K562 (cell line): Measurements from ENCODE around the gene COPS4. TPM values are rescaled to one million over a fixed set of nuclear protein-coding genes. Genes with fewer than 3 reads are reported as not detected.

ENCODE experiments used
- ATF7 ChIP-seq: fragments of 450-650 bp; IDR thresholded peaks from 2 replicates; pipeline ENCODE4 v1.7.1; 2014; ENCODE audit warnings: mild to moderate bottlenecking, moderate library complexity
- CREB1 ChIP-seq, 2 experiments: sonication (generic) in 1 of 2; formaldehyde crosslinking in 1 of 2; IDR thresholded peaks; 2 replicates each; pipeline versions ENCODE4 v1.6.1 to v1.8.0; 2012 to 2022; ENCODE audit warnings: inconsistent platforms in 1 of 2, mild to moderate bottlenecking in 1 of 2, missing genetic modification reagents in 1 of 2, moderate library complexity in 1 of 2
- CSDE1 ChIP-seq, 2 experiments: fragments of 450-650 bp; IDR thresholded peaks; 2 replicates each; pipeline ENCODE4 v1.6.1; 2016; ENCODE audit warnings: mild to moderate bottlenecking in 1 of 2
- E2F5 ChIP-seq: sonication (generic); formaldehyde crosslinking; IDR thresholded peaks from 2 replicates; pipeline ENCODE4 v1.8.0; 2022; ENCODE audit warnings: mild to moderate bottlenecking, missing genetic modification reagents
- HMG20B ChIP-seq: fragments of 250-450 bp; sonication (Bioruptor Pico); IDR thresholded peaks from 2 replicates; pipeline ENCODE4 v1.5.0; 2021; ENCODE audit warnings: mild to moderate bottlenecking
- HNRNPLL ChIP-seq: fragments of 200-400 bp; formaldehyde crosslinking; IDR thresholded peaks from 2 replicates; pipeline ENCODE4 v1.6.1; 2017; ENCODE audit warnings: low read length, low read depth, mild to moderate bottlenecking; ENCODE audit not compliant: poor library complexity, severe bottlenecking
- IRF2 ChIP-seq: sonication (generic); formaldehyde crosslinking; IDR thresholded peaks from 2 replicates; pipeline ENCODE4 v1.8.1; 2022; ENCODE audit warnings: mild to moderate bottlenecking, missing genetic modification reagents
- MBD2 ChIP-seq: sonication (generic); IDR thresholded peaks from 2 replicates; pipeline ENCODE4 v1.6.1; 2016; ENCODE audit warnings: low read depth, borderline replicate concordance
- MCM3 ChIP-seq: fragments of 450-650 bp; IDR thresholded peaks from 2 replicates; pipeline ENCODE4 v1.6.1; 2016
- MNT ChIP-seq, 2 experiments: fragments of 450-650 bp; conservative IDR thresholded peaks; 2 replicates each; pipeline ENCODE4 v1.6.1; 2017; ENCODE audit warnings: mild to moderate bottlenecking in 2 of 2, moderate library complexity in 2 of 2
- MTA3 ChIP-seq: fragments of 450-650 bp; formaldehyde crosslinking; IDR thresholded peaks from 2 replicates; pipeline ENCODE4 v1.6.1; 2017; ENCODE audit warnings: mild to moderate bottlenecking, borderline replicate concordance
- MYNN ChIP-seq, 2 experiments: sonication (generic); formaldehyde crosslinking in 1 of 2; IDR thresholded peaks; 2 replicates each; pipeline versions ENCODE4 v1.5.0 to v1.6.1; 2016 to 2020; ENCODE audit warnings: antibody characterized with exemption in 1 of 2, missing genetic modification reagents in 1 of 2
- NR0B1 ChIP-seq: fragments of 450-650 bp; IDR thresholded peaks from one replicate; pipeline ENCODE4 v1.6.1; 2018; ENCODE audit warnings: mild to moderate bottlenecking, moderate library complexity; ENCODE audit not compliant: partially characterized antibody
- NR2C1 ChIP-seq, 2 experiments: fragments of 450-650 bp; IDR thresholded peaks; 2 replicates each; pipeline ENCODE4 v1.6.1; 2017; ENCODE audit warnings: mild to moderate bottlenecking in 2 of 2, antibody characterized with exemption in 1 of 2, inconsistent platforms in 1 of 2, missing compliant biosample characterization in 1 of 2, missing genetic modification characterization in 1 of 2
- PRPF4 ChIP-seq: fragments of 200-400 bp; formaldehyde crosslinking; IDR thresholded peaks from one replicate; pipeline ENCODE4 v1.6.1; 2017; ENCODE audit warnings: low read length, low read depth, mild to moderate bottlenecking; ENCODE audit not compliant: insufficient read depth, poor library complexity, severe bottlenecking
- RUNX1 ChIP-seq: sonication (generic); IDR thresholded peaks from 2 replicates; pipeline ENCODE4 v1.6.1; 2016; ENCODE audit warnings: antibody characterized with exemption, low read depth
- SMAD1 ChIP-seq: fragments of 150-350 bp; IDR thresholded peaks from 2 replicates; pipeline ENCODE4 v1.6.1; 2014; ENCODE audit warnings: low read length, low read depth; ENCODE audit not compliant: partially characterized antibody
- SPI1 ChIP-seq: IDR thresholded peaks from 2 replicates; pipeline ENCODE4 v1.6.1; 2011; ENCODE audit warnings: low read depth, low read length, control low read depth, borderline replicate concordance
- TCFL5 ChIP-seq: fragments of 250-450 bp; sonication (Bioruptor Pico); conservative IDR thresholded peaks from 2 replicates; pipeline ENCODE4 v1.6.1; 2021; ENCODE audit warnings: mild to moderate bottlenecking, moderate library complexity, matching md5 sums
- ZBTB17 ChIP-seq: fragments of 450-650 bp; formaldehyde crosslinking; IDR thresholded peaks from 2 replicates; pipeline ENCODE4 v1.4.0; 2020; ENCODE audit warnings: mild to moderate bottlenecking
- ZC3H11A ChIP-seq: IDR thresholded peaks from 2 replicates; pipeline ENCODE4 v1.6.1; 2012; ENCODE audit warnings: low read depth, low read length, improper control_type of control experiment
- ZNF449 ChIP-seq: fragments of 250-450 bp; sonication (Bioruptor Pico); IDR thresholded peaks from 2 replicates; pipeline ENCODE4 v1.8.0; 2022; ENCODE audit warnings: moderate library complexity, mild to moderate bottlenecking, inconsistent platforms
- ZNF668 ChIP-seq: fragments of 250-450 bp; sonication (Bioruptor Pico); IDR thresholded peaks from 2 replicates; pipeline ENCODE4 v1.8.0; 2022; ENCODE audit warnings: mild to moderate bottlenecking, inconsistent platforms
- ZNF830 ChIP-seq: fragments of 250-450 bp; sonication (Bioruptor Pico); IDR thresholded peaks from 2 replicates; pipeline ENCODE4 v1.5.0; 2021; ENCODE audit warnings: mild to moderate bottlenecking
- polyA plus RNA-seq, 8 experiments: library from polyadenylated mRNA; depleted of rRNA in 4 of 8; stranded (reverse) in 5 of 8; unstranded in 3 of 8; fragments of >200 nt; fragmentation: Nextera tagmentation in 2 of 8; fragmentation: Illumina TruSeq in 1 of 8; extraction: Ambion mirVana in 2 of 8; extraction: Trizol in 1 of 8; gene quantifications; 2 replicates each; pipeline versions ENCODE4 v1.2.1 to v1.2.3, GENCODE V29; 2011 to 2014; ENCODE audit warnings: inconsistent platforms in 1 of 8, missing spikeins in 1 of 8
- total RNA-seq, 7 experiments: library from RNA; depleted of rRNA in 6 of 7; stranded (reverse); fragments of >200 nt in 6 of 7; fragmentation: Illumina TruSeq in 2 of 7; extraction: Trizol in 2 of 7; gene quantifications; 2 replicates each; pipeline versions ENCODE4 v1.2.1 to v1.2.3, GENCODE V29; 2011 to 2021; ENCODE audit warnings: low replicate concordance in 1 of 7

The COPS4 gene
- total and polyA plus RNA-seq, 9 of the 15 experiments (the other 6 are each of a cell fraction or from before 2014, with no cell fraction given) = 44.7 to 180 (median 70.9) TPM

GRCh38 chr4:83012687-83013419 lies 22.1 kb upstream of the COPS4 start (continued):
- TF ChIP-seq MNT (conservative IDR thresholded peaks at IDR 0.05) (peak; percentile 95 to 97), ZNF668 (CRISPR knock-in tag) (no peak), CREB1 (IDR thresholded peaks at IDR 0.05) (peak; percentile 96), CREB1 (CRISPR knock-in tag; IDR thresholded peaks at IDR 0.05) (peak; percentile 96), CSDE1 (IDR thresholded peaks at IDR 0.05) (no peak), NR2C1 (IDR thresholded peaks at IDR 0.05) (no peak), NR2C1 (tag; IDR thresholded peaks at IDR 0.05) (no peak), MCM3 (no peak), MBD2 (peak; percentile 97), PRPF4 (no peak), NR0B1 (no peak), SPI1 (no peak), E2F5 (CRISPR knock-in tag) (no peak), HNRNPLL (peak; percentile 38), MYNN (IDR thresholded peaks at IDR 0.05) (peak; percentile 53; the same call in 1 of the 2 replicates), MYNN (CRISPR knock-in tag; IDR thresholded peaks at IDR 0.05) (no peak), TCFL5 (CRISPR knock-in tag) (no peak), ZNF449 (no peak), ZC3H11A (peak; percentile 82), HMG20B (CRISPR knock-in tag) (no peak), ZNF830 (CRISPR knock-in tag) (no peak), ZBTB17 (CRISPR knock-in tag) (peak; percentile 97), RUNX1 (no peak), ATF7 (peak; percentile 99), SMAD1 (peak; percentile 26), MTA3 (peak; percentile 83; the same call in 1 of the 2 replicates), IRF2 (CRISPR knock-in tag) (no peak)
